Activated CD8-positive, alpha-beta memory T cell treated with anti-CD3 and anti-CD28 coated beads, Interleukin-2, amount 50 U/mL, for 4 hours (primary cell): Measurements from ENCODE around the gene SHISA9.

Source experiments
- DNase-seq: peaks from one replicate; pipeline ENCODE4 v3.0.0-alpha.2; 2020

SHISA9 gene

DNA sequence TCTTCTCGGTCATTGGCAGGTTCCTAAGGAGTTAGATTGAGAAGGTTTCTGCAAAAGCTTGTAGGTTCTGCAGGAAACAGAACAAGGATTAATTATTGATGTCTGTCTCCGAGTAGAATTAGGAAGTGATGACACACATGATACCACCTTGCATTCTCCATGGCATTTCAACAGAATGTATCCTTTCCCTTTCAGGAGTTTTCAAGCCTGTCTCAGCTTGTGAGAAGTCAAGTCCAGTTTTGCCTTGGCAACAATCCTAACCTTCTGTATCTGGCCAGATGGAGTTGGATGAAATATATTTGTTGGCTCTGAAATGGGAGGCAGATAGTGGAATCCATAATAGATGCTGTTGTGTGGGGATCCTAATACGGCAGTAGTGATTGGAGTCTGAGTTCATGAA is 235.5 kb downstream of the SHISA9 start:
- DNase-seq = no peak

- no peak for DNase-seq
These were observed 237.1 kb downstream of the SHISA9 start for GRCh38 chr16:13138528-13138927.

- DNase-seq = no peak
These were observed 238.4 kb downstream of the SHISA9 start for GRCh38 chr16:13139661-13140241.

GRCh38 chr16:13143551-13143950 is 242.2 kb downstream of the SHISA9 start:
- no peak for DNase-seq

DNA sequence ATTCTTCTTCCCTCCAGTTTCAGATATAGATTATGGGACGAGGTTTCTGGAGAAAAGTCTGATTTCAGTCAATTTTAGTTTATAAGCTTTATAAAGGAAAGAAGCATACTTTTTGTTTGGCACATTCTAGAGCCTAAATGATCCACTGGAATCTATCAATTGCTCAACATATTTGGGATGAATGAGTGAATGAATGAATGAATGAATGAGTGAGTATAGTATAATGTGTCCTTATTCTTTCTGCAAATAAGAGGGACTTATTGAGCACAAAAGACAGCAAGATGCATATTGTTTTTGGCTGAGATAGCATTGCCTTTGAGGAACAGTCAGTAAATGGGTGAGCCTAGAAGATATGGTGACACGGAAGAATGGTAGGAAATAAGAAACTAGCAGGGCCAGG is 245.4 kb downstream of the SHISA9 start:
- no peak for DNase-seq

- no peak for DNase-seq
These were observed 246.9 kb downstream of the SHISA9 start for GRCh38 chr16:13148294-13148693.

DNA sequence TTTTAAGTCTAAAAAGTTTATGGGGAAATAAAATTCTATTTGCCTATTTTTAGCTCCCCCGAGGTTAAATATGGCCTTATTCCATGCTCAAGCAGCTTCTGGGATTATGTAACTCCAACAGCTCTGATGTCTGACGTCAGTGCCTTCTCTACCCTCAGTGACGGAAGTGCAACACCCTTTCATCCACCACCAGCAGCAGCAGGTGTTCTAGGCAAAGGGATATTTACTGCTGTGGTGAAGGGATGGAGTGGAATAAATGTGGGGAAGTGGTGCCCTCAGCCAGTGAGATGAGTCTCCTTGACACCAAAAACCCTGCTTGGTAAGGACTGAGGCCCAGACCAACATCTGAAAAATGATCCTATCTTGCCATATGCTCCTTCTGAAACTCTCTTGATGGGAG is 247.4 kb downstream of the SHISA9 start:
- no peak for DNase-seq

- DNase-seq = no peak
These were observed 248.9 kb downstream of the SHISA9 start for GRCh38 chr16:13150181-13150885.

DNA sequence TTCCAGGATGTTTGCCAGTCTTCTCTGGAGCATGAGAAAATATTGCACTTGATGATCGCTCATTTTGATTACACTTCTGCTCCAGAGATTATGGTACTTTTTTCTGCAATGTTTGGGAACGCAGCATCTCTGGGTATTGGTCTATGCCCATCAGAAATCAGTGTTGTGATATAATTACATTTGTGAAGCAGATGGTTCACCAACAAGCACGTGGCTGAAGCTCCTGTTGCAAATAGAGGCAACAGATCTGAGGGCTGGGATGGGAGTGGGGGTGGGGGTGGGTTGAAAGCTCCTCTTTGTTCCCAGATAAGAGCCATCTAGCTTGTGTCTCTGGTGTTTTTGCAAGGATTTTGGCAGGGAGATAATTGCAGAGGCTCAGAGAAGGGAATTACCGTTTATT is 252.3 kb downstream of the SHISA9 start:
- DNase-seq = no peak

DNA sequence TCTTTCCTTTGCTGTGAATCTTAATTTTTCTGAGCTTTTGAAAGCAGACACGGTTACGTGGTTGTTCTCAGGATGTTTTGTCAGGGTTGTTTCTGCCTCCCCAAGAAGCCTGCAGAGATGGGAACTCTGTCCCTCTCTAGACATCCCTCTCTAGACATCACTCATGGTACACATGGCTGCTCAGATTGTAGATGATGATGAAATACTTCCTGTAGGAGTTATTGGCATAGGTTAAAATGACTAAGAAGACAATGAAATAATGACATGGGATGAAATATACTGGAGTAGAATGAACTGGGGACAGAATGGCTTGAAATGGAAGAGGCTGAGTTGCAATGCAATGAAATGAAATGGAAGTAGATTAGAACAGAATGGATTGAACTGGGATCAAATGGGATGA is 253.4 kb downstream of the SHISA9 start:
- DNase-seq = no peak

- DNase-seq = no peak
These were observed 254.0 kb downstream of the SHISA9 start for GRCh38 chr16:13155377-13155776.

DNA sequence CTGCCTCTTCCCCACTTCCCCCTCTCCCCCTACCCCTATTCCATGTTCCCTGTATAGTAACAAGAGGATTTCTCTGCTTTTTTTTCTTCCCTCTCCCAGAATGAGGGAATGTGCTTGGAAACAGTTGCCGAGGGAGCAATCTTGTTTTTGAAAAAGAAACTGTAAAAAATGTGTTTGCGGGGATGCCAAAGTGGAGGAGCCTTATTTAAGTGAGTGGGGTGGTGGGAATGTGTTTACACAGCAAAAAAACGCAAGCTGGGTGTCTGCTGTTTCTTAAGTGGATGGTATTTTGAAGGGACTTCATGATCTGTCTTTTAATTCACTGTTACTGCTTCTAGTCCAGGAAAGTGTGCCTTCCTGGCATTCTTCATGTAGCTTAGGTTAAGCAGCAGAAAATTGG is 254.4 kb downstream of the SHISA9 start:
- no peak for DNase-seq

- no peak for DNase-seq
These were observed 255.7 kb downstream of the SHISA9 start for GRCh38 chr16:13157082-13157481.

DNA sequence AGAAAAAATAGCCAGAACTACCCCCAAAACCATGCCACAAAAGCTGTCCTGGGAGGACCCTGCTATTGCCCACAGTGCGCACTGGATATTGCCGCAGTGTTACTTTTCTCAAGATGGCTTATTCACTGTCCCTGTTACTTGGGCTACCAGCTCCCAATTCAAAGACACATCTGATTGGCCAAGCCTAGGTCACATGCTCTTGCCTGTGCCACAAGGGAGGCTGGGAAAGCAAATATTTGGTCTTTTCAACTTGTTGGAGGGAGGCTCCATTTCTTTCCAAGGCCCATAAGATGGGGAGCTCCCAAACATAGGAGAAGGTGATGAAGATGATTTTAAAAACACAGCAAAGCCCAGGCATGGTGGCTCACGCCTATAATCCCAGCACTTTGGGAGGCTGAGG is 257.0 kb downstream of the SHISA9 start:
- no peak for DNase-seq

- no peak for DNase-seq
These were observed 263.6 kb downstream of the SHISA9 start for GRCh38 chr16:13165024-13165423.

- no peak for DNase-seq
These were observed 266.7 kb downstream of the SHISA9 start for GRCh38 chr16:13168091-13168572.

DNA sequence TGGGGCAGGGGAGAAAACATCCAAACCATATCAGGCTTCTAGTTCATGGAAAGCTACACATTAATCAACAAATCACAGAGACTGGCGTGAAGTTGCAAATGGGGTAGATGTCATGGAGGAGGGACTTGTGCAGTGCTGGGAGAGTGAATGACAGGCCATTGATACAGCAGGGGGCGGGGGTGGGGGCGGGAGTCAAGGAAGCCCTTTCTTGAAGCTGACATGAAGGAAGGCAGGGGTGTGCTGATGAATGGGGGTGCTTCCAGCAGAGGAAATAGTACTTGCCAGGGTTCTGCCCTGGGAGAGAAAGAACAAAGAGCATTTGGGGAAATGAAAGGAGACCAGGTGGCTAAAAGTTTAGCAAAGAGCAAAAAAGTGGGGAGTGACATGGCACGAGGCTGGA is 269.9 kb downstream of the SHISA9 start:
- no peak for DNase-seq

- DNase-seq = no peak
These were observed 275.3 kb downstream of the SHISA9 start for GRCh38 chr16:13176711-13177110.

DNA sequence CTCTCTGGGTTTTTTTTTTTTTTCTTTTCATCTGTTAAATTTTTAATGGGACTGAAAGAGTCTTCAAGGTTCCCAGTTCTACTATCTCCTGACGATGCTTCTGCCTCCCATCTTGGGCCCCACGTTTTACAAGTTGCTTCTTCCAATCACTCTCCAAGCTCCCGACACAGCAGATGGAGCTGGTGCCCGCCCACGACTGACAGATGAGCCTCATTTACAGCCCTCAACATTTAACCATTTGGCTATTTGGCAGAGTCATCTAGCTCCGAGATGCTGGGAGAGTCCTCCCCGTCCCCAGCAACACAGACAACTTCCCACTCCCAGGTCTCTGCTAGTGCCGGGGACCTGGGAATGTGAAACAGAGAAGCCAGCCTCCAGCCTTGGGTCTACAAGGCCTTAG is 276.9 kb downstream of the SHISA9 start:
- no peak for DNase-seq

GRCh38 chr16:13181432-13181831 is 280.0 kb downstream of the SHISA9 start:
- no peak for DNase-seq

DNA sequence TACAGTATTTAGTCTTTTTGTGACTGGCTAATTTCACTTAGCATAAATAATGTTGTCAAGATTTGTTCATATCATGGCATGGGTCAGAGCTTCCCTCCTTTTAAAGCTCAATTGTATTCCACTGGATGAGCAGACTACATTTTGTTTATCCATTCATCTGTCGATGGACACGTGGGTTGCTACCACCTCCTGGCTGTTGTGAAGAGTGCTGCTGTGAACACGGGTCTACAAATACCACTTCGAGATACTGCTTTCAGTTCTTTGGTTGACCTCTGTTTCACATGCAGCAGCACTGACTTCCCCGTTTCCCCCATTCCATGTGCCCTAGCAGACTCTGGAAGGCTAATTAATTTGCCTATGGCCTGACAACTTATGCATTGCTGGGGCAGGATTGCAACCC is 285.4 kb downstream of the SHISA9 start:
- no peak for DNase-seq

DNA sequence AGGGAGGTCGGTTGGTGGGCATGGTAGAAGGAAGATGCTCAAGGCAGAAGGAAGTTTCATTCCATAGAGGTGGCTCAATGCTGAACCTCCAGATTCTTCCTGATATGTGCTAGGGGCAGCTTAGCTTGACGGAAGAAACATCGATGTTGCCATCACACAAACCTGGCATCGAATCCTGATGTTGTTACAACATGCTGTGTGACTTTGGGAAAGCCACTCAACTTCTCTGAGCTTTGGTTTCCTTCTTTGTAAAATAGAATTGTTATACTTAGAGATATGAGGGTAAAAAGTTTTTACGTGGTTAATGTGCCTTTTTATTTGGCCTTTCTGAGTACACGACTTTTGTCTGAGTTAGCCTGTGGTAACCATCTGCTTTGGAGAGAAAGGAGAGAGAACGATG is 287.9 kb downstream of the SHISA9 start:
- no peak for DNase-seq

DNA sequence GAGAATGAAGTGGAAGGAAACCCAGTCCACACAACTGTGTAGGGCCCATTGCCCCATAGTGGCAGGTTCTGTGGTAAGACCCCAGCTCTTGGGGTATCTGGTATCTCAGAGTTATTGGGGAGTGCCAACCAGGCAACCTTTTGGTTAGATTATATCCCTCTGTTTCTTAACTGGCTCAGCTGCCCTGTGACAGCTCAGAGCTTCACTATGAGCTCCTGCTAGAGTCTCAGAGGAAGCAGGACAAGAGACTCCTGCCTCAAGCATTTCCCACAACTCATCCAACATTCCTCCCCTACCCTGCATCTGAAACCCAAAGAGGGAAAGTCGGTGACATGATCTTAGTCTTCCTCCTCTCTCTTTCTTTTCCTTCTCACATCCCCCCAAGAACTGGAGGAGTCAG is 292.3 kb downstream of the SHISA9 start:
- DNase-seq = no peak

GRCh38 chr16:13194766-13195165 is 293.4 kb downstream of the SHISA9 start:
- no peak for DNase-seq

- DNase-seq = no peak
These were observed 302.3 kb downstream of the SHISA9 start for GRCh38 chr16:13203725-13204124.
